GM19043 (cell line): ENCODE data around the gene ATP11B.
"Not testable (repeated sequence)": the region's sequence is repeated elsewhere in the genome, so short reads cannot be mapped to it uniquely, and the experiment has no call there.

Experiments used
- ATAC-seq: cut with Tn5 transposase; IDR thresholded peaks from one replicate; pipeline ENCODE4 v1.9.1; 2021; ENCODE audit warnings: low read depth; ENCODE audit not compliant: unreplicated experiment

Gene ATP11B

GRCh38 chr3:182822260-182822659 is 29.0 kb downstream of the ATP11B start:
- ATAC-seq: not testable (repeated sequence)

DNA sequence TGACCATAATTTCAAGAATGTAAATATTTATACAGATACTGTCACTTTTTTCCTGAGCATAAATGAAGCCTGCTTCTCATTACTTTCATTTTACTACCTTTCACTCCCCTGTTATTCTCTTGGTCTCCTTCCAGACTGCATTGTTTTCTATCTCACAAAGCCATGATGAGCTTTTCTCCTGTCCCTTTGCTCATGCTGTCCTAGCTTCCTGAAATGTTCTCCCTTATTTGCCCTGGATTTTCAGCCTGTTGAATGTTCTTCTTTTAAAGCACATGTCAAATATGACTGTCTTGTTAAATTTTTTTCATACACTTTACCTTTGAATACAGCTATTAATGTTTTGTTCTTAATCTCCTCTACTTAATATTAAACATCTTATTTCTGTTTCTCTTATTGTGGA is 31.7 kb downstream of the ATP11B start:
- no peak for ATAC-seq

- no peak for ATAC-seq
These were observed 36.6 kb downstream of the ATP11B start for GRCh38 chr3:182829761-182830405.

GRCh38 chr3:182837855-182838454 is 44.7 kb downstream of the ATP11B start:
- ATAC-seq: no peak

- ATAC-seq: no peak
These were observed 50.2 kb downstream of the ATP11B start for GRCh38 chr3:182843478-182843877.

- ATAC-seq: no peak
These were observed 55.6 kb downstream of the ATP11B start for GRCh38 chr3:182848906-182849305.

DNA sequence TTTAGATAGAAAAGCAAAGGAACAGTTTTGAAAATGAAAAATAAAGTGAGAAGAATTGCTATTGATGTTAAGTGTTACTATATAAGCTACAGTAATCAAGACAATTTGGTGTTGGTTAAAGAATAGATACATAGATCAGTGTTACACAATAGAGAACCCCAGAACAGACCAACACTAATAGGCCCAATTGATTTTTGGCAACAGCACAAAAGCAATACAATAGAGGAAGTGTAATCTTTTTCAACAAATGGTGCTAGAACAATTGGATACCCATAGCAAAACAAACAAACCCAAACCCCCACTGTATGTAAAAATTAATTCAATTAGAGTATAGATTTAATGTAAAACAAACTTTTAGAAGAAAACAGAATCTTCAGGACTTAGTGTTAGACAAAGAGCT is 61.8 kb downstream of the ATP11B start:
- no peak for ATAC-seq

- ATAC-seq: no peak
These were observed 68.0 kb downstream of the ATP11B start for GRCh38 chr3:182861348-182861747.

DNA sequence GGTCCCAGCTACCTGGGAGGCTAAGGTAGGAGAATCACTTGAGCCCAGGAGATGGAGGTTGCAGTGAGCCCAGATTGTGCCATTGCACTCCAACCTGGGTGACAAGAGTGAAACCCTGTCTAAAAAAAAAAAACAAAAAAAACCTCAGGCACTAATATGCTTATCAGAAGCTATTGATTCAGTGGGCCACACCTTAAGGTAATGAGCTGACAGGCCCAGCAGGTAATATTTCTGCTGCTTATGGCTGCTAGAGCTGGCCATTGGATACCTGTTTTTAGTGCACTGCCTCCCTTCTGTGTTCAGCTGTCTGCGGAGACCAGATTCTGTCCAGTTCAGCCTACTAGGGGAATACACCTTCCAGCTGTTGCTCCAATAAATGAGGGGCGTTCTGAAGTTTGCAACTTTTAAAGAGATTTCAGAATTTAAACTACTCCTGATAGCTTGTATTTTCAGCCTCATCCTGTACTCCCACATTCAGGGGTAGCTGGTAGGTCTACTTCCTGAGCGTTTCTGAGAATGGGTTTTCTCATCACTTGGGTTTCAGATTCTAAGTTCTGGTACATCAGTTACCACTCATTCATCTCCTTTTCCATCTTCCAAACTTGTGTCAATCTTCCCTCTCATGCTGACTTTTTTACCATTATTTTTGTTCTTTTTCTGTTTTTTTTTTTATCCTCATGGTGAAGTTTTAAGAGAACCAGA is 69.0 kb downstream of the ATP11B start:
- ATAC-seq: no peak

GRCh38 chr3:182869059-182869458 is 75.8 kb downstream of the ATP11B start:
- no peak for ATAC-seq

GRCh38 chr3:182870917-182871316 is 77.6 kb downstream of the ATP11B start:
- ATAC-seq: not testable (repeated sequence)

DNA sequence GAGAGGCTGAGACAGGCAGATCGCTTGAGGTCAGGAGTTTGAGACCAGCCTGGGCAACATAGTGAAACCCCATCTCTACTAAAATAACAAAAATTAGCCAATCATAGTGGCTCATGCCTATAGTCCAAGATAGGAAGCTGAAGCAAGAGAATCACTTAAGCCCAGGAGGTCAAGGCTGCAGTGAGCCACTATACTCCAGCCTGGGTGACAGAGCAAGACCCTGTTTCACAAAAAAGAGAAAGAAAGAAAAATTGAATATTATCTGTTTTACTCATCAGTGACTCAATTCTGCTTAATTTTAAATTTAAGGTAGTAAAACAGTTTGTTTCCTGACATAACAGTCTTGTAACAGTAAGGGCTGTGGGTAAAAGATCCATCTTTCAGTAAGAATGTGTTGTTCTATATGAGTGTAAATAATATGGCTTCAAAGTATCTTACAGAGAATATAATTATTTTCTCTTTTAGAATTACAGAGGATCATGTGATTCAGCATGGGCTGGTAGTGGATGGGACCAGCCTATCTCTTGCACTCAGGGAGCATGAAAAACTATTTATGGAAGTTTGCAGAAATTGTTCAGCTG is 85.8 kb downstream of the ATP11B start:
- ATAC-seq: no peak

- no peak for ATAC-seq
These were observed 93.2 kb downstream of the ATP11B start for GRCh38 chr3:182886497-182886896.

- ATAC-seq: no peak
These were observed 96.8 kb downstream of the ATP11B start for GRCh38 chr3:182889948-182890629.

DNA sequence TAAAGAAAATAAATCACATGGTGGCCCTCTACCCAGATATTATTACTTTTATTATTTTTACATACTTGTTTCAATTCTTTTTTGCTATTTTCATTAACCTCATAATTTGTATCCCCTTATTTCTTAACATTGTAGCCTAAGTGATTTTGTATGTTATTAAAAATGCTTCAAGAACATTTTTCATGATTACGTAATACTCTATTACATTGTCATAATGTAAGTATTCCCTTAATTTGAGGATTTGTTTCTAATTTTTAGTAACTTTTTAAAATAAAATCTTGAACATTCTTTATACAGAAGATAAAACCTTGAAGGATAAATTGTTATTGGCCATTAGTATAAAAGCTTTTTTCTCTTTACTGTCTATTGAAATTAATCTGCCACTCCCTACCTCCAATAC is 98.1 kb downstream of the ATP11B start:
- no peak for ATAC-seq

- no peak for ATAC-seq
These were observed 98.9 kb downstream of the ATP11B start for GRCh38 chr3:182892226-182892625.

DNA sequence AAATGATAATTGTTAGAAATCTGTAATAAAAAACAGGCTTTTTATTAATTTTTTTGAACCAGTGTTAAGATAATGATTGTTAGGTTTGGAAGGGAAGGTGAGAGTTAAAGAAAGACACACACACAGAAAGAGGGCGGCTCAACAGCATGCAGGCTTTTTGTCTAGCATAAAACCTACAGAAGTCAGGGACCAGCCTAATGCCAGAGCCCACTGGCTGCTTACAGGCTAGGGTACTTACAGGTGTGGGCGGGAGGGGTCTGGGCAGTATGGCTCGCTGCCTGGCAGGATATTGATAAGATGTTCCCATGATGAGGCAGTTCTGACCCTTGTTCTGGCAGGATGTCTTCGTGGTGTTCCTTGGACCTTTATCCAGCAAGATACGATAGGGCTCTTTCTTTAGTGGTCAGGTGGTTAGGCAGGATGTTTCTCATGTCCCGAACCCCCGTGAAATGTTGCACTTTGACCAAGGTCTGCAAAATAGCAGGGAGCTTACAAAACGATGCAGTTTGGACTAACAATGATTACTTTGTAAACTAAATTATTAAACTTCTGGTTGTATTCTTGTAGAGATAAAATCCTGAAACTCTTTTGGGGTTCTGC is 102.3 kb downstream of the ATP11B start:
- ATAC-seq: no peak

- ATAC-seq: no peak
These were observed 103.2 kb downstream of the ATP11B start for GRCh38 chr3:182896553-182896952.

DNA sequence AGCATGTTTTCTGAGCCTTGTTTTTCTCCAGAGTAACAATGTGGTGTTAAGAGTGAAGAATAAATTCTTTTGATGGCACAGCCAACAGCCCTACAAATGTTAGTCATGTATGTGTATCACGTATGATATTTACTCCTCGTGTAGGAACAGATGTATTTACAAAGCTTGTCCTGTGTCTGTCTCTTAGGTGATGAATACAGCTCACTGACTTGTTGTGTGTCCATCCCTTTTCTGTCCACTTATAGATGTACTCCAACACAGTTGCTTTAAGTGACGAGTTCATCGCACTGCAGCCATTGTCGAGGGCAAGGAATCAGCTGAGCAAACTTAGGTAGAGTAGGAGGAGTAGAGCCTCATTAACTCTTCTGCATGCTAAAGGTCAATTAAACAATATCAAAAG is 108.9 kb downstream of the ATP11B start:
- no peak for ATAC-seq

DNA sequence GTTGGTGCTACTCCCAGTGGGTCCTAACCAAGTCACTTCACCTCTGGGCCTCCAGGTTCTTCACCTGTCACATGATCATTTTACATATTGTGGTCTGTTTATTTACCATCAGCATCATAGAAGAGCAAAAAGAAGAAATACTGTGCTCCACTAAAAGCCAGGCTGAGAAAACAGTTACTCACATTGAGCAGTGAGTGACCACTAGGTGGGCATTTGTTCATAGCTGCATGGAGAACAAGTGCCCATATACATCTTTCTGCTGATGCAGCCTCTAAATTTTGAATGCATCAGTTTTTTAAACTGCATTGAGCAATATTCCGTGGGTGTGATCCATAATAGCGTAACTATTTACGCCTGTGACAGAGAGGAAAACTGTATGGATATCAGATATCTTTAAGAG is 110.9 kb downstream of the ATP11B start:
- no peak for ATAC-seq

GRCh38 chr3:182905623-182906022 is 112.3 kb downstream of the ATP11B start:
- no peak for ATAC-seq
